ENCODE results near the gene OR10C1. TPM values are rescaled to one million over a fixed set of nuclear protein-coding genes. Genes with fewer than 3 reads are reported as not detected.

OR10C1 gene, protein sequence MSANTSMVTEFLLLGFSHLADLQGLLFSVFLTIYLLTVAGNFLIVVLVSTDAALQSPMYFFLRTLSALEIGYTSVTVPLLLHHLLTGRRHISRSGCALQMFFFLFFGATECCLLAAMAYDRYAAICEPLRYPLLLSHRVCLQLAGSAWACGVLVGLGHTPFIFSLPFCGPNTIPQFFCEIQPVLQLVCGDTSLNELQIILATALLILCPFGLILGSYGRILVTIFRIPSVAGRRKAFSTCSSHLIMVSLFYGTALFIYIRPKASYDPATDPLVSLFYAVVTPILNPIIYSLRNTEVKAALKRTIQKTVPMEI
- not detected in 2 replicates for total RNA-seq

DNA sequence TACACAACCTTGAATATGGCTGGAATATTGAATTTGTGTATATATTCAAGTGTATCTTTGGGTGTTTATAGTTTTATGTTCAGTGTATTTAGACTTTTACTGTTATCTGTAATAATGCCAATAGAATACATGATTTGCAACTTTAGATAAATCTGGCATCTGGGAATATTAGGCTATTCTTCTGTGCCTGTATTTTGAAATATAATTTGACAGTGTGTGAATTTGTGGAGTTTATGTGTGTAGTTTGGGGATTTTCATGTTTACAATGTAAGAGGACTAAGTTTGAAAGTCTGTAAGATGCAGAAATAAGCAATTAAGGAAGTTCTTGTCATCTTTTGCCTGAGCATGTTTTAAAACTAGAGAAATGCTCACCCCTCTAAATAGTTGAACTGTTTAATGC lies at the start of gene OR10C1:
OR10C1 (plus strand) TSS at position 301 of the 400 bp plus-strand sequence. CDS start 710 bp downstream, outside the sequence.

DNA sequence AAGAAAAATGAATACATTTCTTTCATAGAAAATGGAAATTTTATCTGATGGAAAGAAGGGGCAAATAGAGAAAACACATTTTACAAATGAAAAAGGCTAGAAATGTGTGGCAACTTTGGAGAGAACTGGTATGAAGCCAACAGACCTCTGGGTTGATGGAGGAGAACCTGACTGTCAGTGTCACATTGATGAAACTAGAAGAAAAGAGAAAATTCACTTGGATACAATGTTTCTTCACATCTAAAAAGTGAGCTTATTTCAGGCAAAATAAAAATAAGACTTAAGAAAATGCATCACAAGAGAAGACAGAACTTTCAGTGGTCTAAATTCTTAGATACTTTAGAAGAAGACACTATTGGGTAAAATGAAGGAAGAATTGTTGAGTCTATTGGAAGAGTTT lies 43.8 kb upstream of the OR10C1 start, which contains the start of gene OR12D2:
OR12D2 (plus strand) TSS at position 301 of the 400 bp plus-strand sequence. CDS start 1,069 bp downstream, outside the sequence.

DNA sequence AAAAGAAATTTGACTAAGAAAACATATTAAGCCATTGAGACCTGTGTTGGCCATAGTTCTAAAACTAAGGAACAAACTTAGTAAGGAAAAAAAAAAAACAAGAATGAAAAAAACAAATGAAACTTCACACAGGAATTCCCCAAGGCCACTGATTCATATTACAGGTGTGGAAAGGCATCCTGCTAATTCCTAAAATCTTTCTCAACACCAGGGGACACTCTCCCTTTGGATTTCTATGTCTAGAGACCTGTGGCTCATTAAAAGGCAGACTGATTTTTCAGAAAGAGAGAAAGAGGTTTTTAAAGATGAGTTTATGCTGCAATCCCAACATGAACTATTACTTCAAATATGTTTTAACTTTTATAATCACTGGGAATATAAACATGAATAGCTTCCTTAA lies 24.5 kb upstream of the OR10C1 start, which contains the start of gene OR12D1:
OR12D1 (plus strand) TSS at position 341 of the 400 bp plus-strand sequence.

DNA sequence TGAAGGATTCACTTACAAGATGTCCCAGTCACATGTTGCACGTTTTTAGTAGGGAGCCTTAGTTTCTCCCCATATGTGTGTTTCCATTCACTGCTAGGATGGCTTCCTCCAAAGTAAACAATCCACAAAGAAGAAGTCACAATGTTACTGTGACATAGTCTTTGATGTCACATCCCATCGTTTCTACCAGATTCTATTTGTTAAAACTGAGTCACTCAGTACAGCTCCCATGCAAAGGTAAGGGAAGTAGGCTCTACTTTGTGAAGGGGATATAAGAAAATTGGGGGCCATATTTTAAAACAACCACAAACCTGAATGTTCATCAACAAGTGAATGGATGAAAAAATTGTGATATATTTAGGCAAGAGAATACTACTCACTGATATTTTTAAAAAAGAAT lies 17.9 kb downstream of the OR10C1 start, which contains the start of the genes OR11A1 and OR2H1:
OR11A1 (minus strand) TSS at position 101 of the 400 bp plus-strand sequence. CDS start 29,430 bp downstream, outside the sequence.
OR2H1 (plus strand) TSS at position 185 of the 400 bp plus-strand sequence. CDS start 4,615 bp downstream, outside the sequence.

DNA sequence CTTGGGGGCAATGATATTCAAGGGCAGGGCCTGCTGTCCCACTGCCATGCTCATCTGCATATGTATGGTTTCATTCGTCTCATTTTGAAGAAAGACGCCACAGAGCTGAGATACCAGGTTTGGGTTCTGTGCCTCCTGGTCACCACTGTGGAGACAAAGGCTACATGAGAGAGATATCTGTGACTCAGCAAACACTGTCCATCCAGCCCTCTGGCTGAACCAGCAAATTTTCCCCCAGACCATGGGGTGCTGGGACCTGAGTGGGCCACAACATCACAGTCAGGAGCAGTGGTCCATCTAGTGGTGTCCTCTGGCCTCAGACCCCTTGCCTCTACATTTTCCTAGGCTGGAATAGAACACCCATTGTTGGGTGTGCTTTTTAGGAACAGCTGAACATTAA lies 48.6 kb downstream of the OR10C1 start, which contains the start of gene MAS1L:
MAS1L (minus strand) TSS at position 297 of the 400 bp plus-strand sequence; CDS start at position 243, 54 bp downstream.

Other genes starting within 250 kb of the OR10C1 start
- gene OR14J1, start 137.6 kb upstream of the OR10C1 start, total RNA-seq, result not detected in 2 replicates
- not detected in 2 replicates for gene OR5V1, start 70.4 kb upstream of the OR10C1 start, total RNA-seq
- not detected in 2 replicates for gene OR12D3, start 64.0 kb upstream of the OR10C1 start, total RNA-seq
- not detected in 2 replicates for gene OR12D2, start 43.7 kb upstream of the OR10C1 start, total RNA-seq
- not detected in 2 replicates for gene OR12D1, start 24.4 kb upstream of the OR10C1 start, total RNA-seq
- gene OR11A1, start 17.8 kb downstream of the OR10C1 start, total RNA-seq, result not detected in 2 replicates
- not detected in 2 replicates for gene OR2H1, start 17.8 kb downstream of the OR10C1 start, total RNA-seq
- not detected in 2 replicates for gene MAS1L, start 48.6 kb downstream of the OR10C1 start, total RNA-seq
- not detected in 2 replicates for gene UBD, start 120.4 kb downstream of the OR10C1 start, total RNA-seq
- gene OR2H2, start 145.8 kb downstream of the OR10C1 start, total RNA-seq, result not detected in 2 replicates
- gene GABBR1, start 193.9 kb downstream of the OR10C1 start, total RNA-seq, result 4.4 and 4.8 TPM in 2 replicates
- gene MOG, start 217.8 kb downstream of the OR10C1 start, total RNA-seq, result not detected in 2 replicates
- not detected in 2 replicates for gene ZFP57, start 241.8 kb downstream of the OR10C1 start, total RNA-seq

Data from bronchus fibroblast of lung (primary cell).